NB4 (cell line): ENCODE results near the gene RHOD.

Experiments used
- DNase-seq: peaks from one replicate; pipeline ENCODE4 v3.0.0; 2010; ENCODE audit warnings: low read depth
- H3K4me3 ChIP-seq: one replicate; pipeline ENCODE4 v1.5.1; 2011; ENCODE audit warnings: mild to moderate bottlenecking, low read depth, low read length, moderate library complexity
- CTCF ChIP-seq: IDR thresholded peaks from one replicate; pipeline ENCODE4 v1.5.1; 2012; ENCODE audit warnings: low read depth, low read length
- MAX ChIP-seq: IDR thresholded peaks from 2 replicates; pipeline ENCODE4 v1.6.1; 2011; ENCODE audit warnings: low read depth, low read length
- MYC ChIP-seq: IDR thresholded peaks from 2 replicates; pipeline ENCODE4 v1.6.1; 2011; ENCODE audit warnings: low read depth, low read length
- POLR2A ChIP-seq: IDR thresholded peaks from 2 replicates; pipeline ENCODE4 v1.6.1; 2011; ENCODE audit warnings: mild to moderate bottlenecking; ENCODE audit not compliant: insufficient read length; ENCODE audit errors: extremely low read depth

Gene RHOD

GRCh38 chr11:67027943-67028542 is 28.6 kb upstream of the RHOD start:
- no peak overlapping the region for H3K4me3 ChIP-seq
- TF ChIP-seq MAX (no peak), MYC (no peak), CTCF (no peak), POLR2A (no peak)
- no peak for DNase-seq

- H3K4me3 ChIP-seq: no peak overlapping the region
- DNase-seq: no peak
Observed at GRCh38 chr11:67029146-67029545, 27.5 kb upstream of the RHOD start.

GRCh38 chr11:67030976-67031375 is 25.7 kb upstream of the RHOD start:
- no peak for TF ChIP-seq MAX
- no peak for TF ChIP-seq MYC
- TF ChIP-seq POLR2A: no peak
- no peak for TF ChIP-seq CTCF
- DNase-seq: peak; percentile 72
- H3K4me3 ChIP-seq: no peak overlapping the region

More at GRCh38 chr11:67029146-67029545, 27.5 kb upstream of the RHOD start:
- no peak for TF ChIP-seq MAX
- TF ChIP-seq CTCF: no peak
- no peak for TF ChIP-seq POLR2A
- no peak for TF ChIP-seq MYC

- DNase-seq: no peak
- no peak for TF ChIP-seq MYC
- no peak overlapping the region for H3K4me3 ChIP-seq
Observed at GRCh38 chr11:67031791-67032561, 24.7 kb upstream of the RHOD start.

- no peak overlapping the region for H3K4me3 ChIP-seq
- peak; percentile 55 for DNase-seq
- TF ChIP-seq CTCF: no peak
- no peak for TF ChIP-seq MAX
- no peak for TF ChIP-seq MYC
- no peak for TF ChIP-seq POLR2A
Observed at GRCh38 chr11:67032830-67033551, 23.7 kb upstream of the RHOD start.

GRCh38 chr11:67033661-67034166 is 22.9 kb upstream of the RHOD start:
- DNase-seq: peak; percentile 93
- H3K4me3 ChIP-seq: no peak overlapping the region
- TF ChIP-seq MYC (peak; percentile 48), POLR2A (no peak), CTCF (no peak), MAX (no peak; the same call in 1 of the 2 replicates)
